Measurements from ENCODE around the gene GINM1. TPM values are rescaled to one million over a fixed set of nuclear protein-coding genes. Genes with fewer than 3 reads are reported as not detected.

GINM1 gene
- polyA plus RNA-seq, 1 of the 3 experiments (the other 2 are of a cell fraction): 24.4 TPM

DNA sequence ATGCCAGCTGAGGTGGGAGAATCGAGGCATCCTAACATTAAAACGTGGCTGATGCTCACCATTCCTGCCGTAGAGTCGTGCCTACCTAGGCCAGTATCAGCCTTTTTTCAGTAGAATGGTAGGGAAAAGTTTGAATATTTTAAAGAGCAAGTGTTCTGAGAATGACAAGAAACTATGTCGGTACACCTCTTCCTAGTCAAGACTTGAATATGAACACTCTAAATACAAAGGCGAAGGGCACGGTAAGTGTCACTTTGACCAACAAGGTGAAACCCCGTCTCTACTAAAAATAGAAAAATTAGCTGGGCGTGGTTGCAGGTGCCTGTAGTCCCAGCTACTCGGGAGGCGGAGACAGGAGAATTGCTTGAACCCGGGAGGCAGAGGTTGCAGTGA lies 1.0 kb downstream of the GINM1 start:
- 41% methylated on average over 12 of the region's 12 CpGs for WGBS (ENCODE audit: low lambda C conversion rate)
- Histone ChIP-seq H3K27me3 (ENCODE audit: insufficient read depth) (no peaks in the 10 kb centered on the region), H3K9me2 (no peaks in the 10 kb centered on the region), H3K27ac (ENCODE audit: low read depth in 2 of 2, low read length in 1 of 2) (peak overlapping the region in 1 of 2 experiments; percentile 84; a peak in 2 of 4 replicates), H4K20me1 (ENCODE audit: insufficient read depth) (peaks cover 18% of the 10 kb centered on the region), H3K4me2 (peak overlapping the region; percentile 87), H3K4me3 (ENCODE audit: low read depth in 2 of 2, low read length in 1 of 2) (peak overlapping the region; percentile 75 to 91), H3F3A (replicated peaks; ENCODE audit: insufficient read depth) (peaks cover 20% of the 10 kb centered on the region), H2AFZ (ENCODE audit: low read depth) (0 out of 2 replicates have a peak overlapping the region, but pooled peaks have one; percentile 94), H3K4me1 (ENCODE audit: control insufficient read depth in 1 of 2, insufficient read depth in 2 of 2, low read depth in 1 of 2, low read length in 1 of 2) (peaks cover 2 to 4% of the 10 kb centered on the region in 2 experiments; a peak in 3 of 4 replicates), H3K79me2 (ENCODE audit: insufficient read depth) (peaks cover 52% of the 10 kb centered on the region), H3K36me3 (replicated peaks in 1 of 2; ENCODE audit: control insufficient read depth in 1 of 2, insufficient read depth in 2 of 2, low read length in 1 of 2) (peaks cover 0 to 1% of the 10 kb centered on the region in 2 experiments), H3K9ac (peak overlapping the region; percentile 94; the same call in 1 of the 2 replicates), H3K9me3 (no peaks in the 10 kb centered on the region)
- DNase-seq: no peak
- TF ChIP-seq MEF2A (IDR thresholded peaks at IDR 0.05; ENCODE audit: borderline replicate concordance, low read depth): no peak
- TF ChIP-seq RXRA (IDR thresholded peaks at IDR 0.05; ENCODE audit: borderline replicate concordance, low read depth): no peak
- TF ChIP-seq TAF1 (IDR thresholded peaks at IDR 0.05; ENCODE audit: borderline replicate concordance, low read depth, low read length): no peak
- no peak for TF ChIP-seq TEAD4 (IDR thresholded peaks at IDR 0.05; ENCODE audit: borderline replicate concordance, insufficient read depth)
- TF ChIP-seq PBX3 (IDR thresholded peaks at IDR 0.05): no peak
- no peak for TF ChIP-seq ELF1 (IDR thresholded peaks at IDR 0.05)
- TF ChIP-seq, protein P1, sequence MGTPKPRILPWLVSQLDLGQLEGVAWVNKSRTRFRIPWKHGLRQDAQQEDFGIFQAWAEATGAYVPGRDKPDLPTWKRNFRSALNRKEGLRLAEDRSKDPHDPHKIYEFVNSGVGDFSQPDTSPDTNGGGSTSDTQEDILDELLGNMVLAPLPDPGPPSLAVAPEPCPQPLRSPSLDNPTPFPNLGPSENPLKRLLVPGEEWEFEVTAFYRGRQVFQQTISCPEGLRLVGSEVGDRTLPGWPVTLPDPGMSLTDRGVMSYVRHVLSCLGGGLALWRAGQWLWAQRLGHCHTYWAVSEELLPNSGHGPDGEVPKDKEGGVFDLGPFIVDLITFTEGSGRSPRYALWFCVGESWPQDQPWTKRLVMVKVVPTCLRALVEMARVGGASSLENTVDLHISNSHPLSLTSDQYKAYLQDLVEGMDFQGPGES (IDR thresholded peaks at IDR 0.05; ENCODE audit: low read depth, low read length): no peak
- no peak for TF ChIP-seq EP300 (IDR thresholded peaks at IDR 0.05; ENCODE audit: borderline replicate concordance in 1 of 2, low read depth in 1 of 2, low read length in 1 of 2)
- TF ChIP-seq JUND (IDR thresholded peaks at IDR 0.05): no peak
- no peak for TF ChIP-seq EZH2phosphoT487 (IDR thresholded peaks at IDR 0.05; ENCODE audit: borderline replicate concordance, low read depth)
- no peak for TF ChIP-seq RCOR1 (IDR thresholded peaks at IDR 0.05; ENCODE audit: low read length)
- TF ChIP-seq POLR2AphosphoS5 (IDR thresholded peaks at IDR 0.05; ENCODE audit: low read depth, low read length): no peak
- TF ChIP-seq FOSL2 (IDR thresholded peaks at IDR 0.05; ENCODE audit: borderline replicate concordance, low read depth): no peak
- TF ChIP-seq ZBTB33 (IDR thresholded peaks at IDR 0.05; ENCODE audit: borderline replicate concordance, low read depth): no peak
- no peak for TF ChIP-seq USF2 (IDR thresholded peaks at IDR 0.05; ENCODE audit: borderline replicate concordance, low read depth, low read length)
- ChIA-PET CTCF (no interaction called here), POLR2A (no interaction called here)

Data from SK-N-SH (cell line).